ENCODE measurements around the gene ATP5MC2. TPM values are rescaled to one million over a fixed set of nuclear protein-coding genes. Genes with fewer than 3 reads are reported as not detected.

The ATP5MC2 gene
- total RNA-seq, 2 experiments from 2014 or later, result 226 to 241 TPM

DNA sequence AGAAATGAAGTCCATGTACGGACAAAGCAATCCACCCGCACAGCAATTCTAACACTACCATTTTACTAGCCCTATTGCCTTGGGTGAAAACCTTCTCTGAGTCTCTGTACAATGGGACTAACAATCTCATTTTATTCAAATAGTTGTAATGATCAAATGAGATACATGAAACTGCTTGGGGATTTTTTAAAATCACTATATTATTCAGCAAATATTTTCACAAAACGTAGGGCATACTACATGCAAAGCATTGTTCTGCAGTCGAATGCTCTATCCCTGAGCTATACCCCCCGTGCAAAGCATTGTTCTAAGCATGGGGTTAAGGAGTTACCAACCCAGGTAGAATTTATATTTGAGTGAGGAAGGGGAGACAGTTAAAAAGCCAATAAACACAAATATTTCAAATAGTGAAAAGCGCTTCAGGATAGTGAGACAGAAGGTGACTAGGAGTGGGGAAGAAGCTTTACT lies 49.1 kb downstream of the ATP5MC2 start:
- H3K27me3 Mint-ChIP-seq, result peaks cover 1% of the 10 kb centered on the region
- POLR2A ChIA-PET, result interaction anchor here (0.6 to 1.4 kb wide), 4 partner anchors 17 to 126 kb away, joined by 3 to 5 read pairs (median 4); partner anchors contain the start of genes ATP5MC2 and TARBP2
- peak overlapping the region; percentile 96 for H3K4me3 Mint-ChIP-seq
- DNase-seq, result no peak
- peak overlapping the region; percentile 88 for H3K27ac Mint-ChIP-seq
- H3K36me3 Mint-ChIP-seq, result no peaks in the 10 kb centered on the region
- peaks cover 20% of the 10 kb centered on the region for H3K4me1 Mint-ChIP-seq
- peaks cover under 1% of the 10 kb centered on the region for H3K9me3 Mint-ChIP-seq
- no peak for ATAC-seq (ENCODE audit: low read depth)

DNA sequence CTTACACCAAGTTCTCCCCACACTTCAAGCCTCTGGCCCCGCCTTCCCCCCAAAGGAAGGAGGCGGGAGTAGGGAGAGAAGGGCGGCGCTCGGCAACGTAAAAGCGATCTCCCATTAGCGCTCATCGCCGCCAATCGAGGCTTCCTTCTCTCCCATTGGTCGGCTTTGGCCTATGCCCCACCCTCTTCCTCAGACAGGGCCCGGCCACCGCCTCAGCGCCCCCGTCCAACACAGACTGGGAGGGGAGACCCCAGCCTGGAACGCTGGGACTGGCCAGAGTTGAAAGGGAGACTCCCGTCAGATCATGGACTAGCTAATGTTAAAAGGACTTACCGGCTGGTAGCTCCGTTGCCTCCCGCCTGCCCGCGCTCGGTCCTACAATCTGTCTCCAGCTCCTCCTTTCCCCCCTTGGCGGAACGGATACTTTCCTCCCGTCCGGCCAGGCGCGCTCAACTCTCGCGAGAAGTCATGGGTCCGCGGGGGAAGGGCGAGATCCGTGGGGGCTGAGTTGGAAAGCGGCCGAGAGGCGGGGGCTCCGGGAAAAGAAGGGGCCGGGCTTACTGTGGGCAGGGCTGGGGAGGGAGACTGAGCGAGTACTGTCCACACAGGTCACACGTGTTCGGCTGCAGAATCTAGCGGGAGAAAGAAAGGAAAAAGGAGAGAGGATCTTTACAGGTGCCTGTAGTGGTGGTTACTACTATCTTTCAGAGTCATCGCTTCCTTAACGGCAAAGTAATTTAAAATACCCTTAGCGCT lies 49.8 kb downstream of the ATP5MC2 start, which contains the start of gene ATF7:
TSS of gene ATF7 (minus strand) at position 437 of the 756 bp plus-strand sequence. CDS start 25,382 bp downstream, outside the sequence.
- POLR2A ChIA-PET, result interaction anchor here (0.6 to 1.8 kb wide), 4 partner anchors 14 to 125 kb away, joined by 3 to 5 read pairs (median 4); partner anchors contain the start of genes ATP5MC2 and TARBP2
- Mint-ChIP-seq H3K27me3 (no peaks in the 10 kb centered on the region), H3K36me3 (no peaks in the 10 kb centered on the region), H3K27ac (peak within 1 kb of the TSS; percentile 88), H3K4me3 (peak within 1 kb of the TSS; percentile 96), H3K9me3 (no peaks in the 10 kb centered on the region), H3K4me1 (peaks cover 20% of the 10 kb centered on the region)
- ATAC-seq (ENCODE audit: low read depth), result peak; percentile 97
- peak; percentile 99 for DNase-seq

GRCh38 chr12:53625373-53625945 lies 50.4 kb downstream of the ATP5MC2 start:
- peaks cover 20% of the 10 kb centered on the region for H3K4me1 Mint-ChIP-seq
- peaks cover 3% of the 10 kb centered on the region for H3K36me3 Mint-ChIP-seq
- peak overlapping the region; percentile 88 for H3K27ac Mint-ChIP-seq
- H3K27me3 Mint-ChIP-seq, result no peaks in the 10 kb centered on the region
- no peak for ATAC-seq (ENCODE audit: low read depth)
- POLR2A ChIA-PET, result interaction anchor here (0.6 to 1.8 kb wide), 3 partner anchors 14 to 82 kb away, joined by 3 to 5 read pairs (median 4); partner anchors contain the start of gene ATP5MC2
- H3K9me3 Mint-ChIP-seq, result no peaks in the 10 kb centered on the region
- H3K4me3 Mint-ChIP-seq, result peak overlapping the region; percentile 96
- DNase-seq, result no peak

GRCh38 chr12:53624956-53625355 lies 50.9 kb downstream of the ATP5MC2 start:
- Mint-ChIP-seq H3K4me3 (peak overlapping the region; percentile 96), H3K4me1 (peaks cover 20% of the 10 kb centered on the region)
- POLR2A ChIA-PET, result interaction anchor here (1.8 kb wide), 1 partner anchor 82 kb away, joined by 4 read pairs; no protein-coding TSS in a partner anchor

GRCh38 chr12:53624458-53624857 lies 51.4 kb downstream of the ATP5MC2 start:
- Mint-ChIP-seq H3K36me3 (peaks cover 3% of the 10 kb centered on the region), H3K27me3 (no peaks in the 10 kb centered on the region), H3K27ac (no peak overlapping the region), H3K9me3 (no peaks in the 10 kb centered on the region), H3K4me3 (peak overlapping the region; percentile 96), H3K4me1 (peaks cover 20% of the 10 kb centered on the region)
- no peak for ATAC-seq (ENCODE audit: low read depth)
- DNase-seq, result no peak
- POLR2A ChIA-PET, result interaction anchor here (1.7 to 1.8 kb wide), 2 partner anchors 51 to 81 kb away, joined by 4 to 6 read pairs; partner anchors contain the start of gene ATP5MC2

More at GRCh38 chr12:53624956-53625355, 50.9 kb downstream of the ATP5MC2 start:
- H3K27ac Mint-ChIP-seq, result peak overlapping the region; percentile 88
- H3K36me3 Mint-ChIP-seq, result peaks cover 3% of the 10 kb centered on the region
- no peaks in the 10 kb centered on the region for H3K9me3 Mint-ChIP-seq
- ATAC-seq (ENCODE audit: low read depth), result no peak
- DNase-seq, result no peak
- H3K27me3 Mint-ChIP-seq, result no peaks in the 10 kb centered on the region

GRCh38 chr12:53623548-53624385 lies 52.1 kb downstream of the ATP5MC2 start:
- no peaks in the 10 kb centered on the region for H3K9me3 Mint-ChIP-seq
- ATAC-seq (ENCODE audit: low read depth) (no peak), DNase-seq (no peak)
- peak overlapping the region; percentile 50 for H3K27ac Mint-ChIP-seq
- H3K4me1 Mint-ChIP-seq, result peaks cover 21% of the 10 kb centered on the region
- H3K27me3 Mint-ChIP-seq, result no peaks in the 10 kb centered on the region
- H3K4me3 Mint-ChIP-seq, result peak overlapping the region; percentile 96
- peaks cover 3% of the 10 kb centered on the region for H3K36me3 Mint-ChIP-seq
- POLR2A ChIA-PET, result interaction anchor here (1.7 to 1.8 kb wide), 2 partner anchors 52 to 80 kb away, joined by 4 to 6 read pairs; partner anchors contain the start of gene ATP5MC2

GRCh38 chr12:53622724-53623123 lies 53.2 kb downstream of the ATP5MC2 start:
- no peaks in the 10 kb centered on the region for H3K27me3 Mint-ChIP-seq
- no peaks in the 10 kb centered on the region for H3K9me3 Mint-ChIP-seq
- POLR2A ChIA-PET, result interaction anchor here (0.6 to 1.7 kb wide), 3 partner anchors 9 to 53 kb away, joined by 3 to 6 read pairs (median 3); partner anchors contain the start of gene ATP5MC2
- H3K36me3 Mint-ChIP-seq, result peaks cover 3% of the 10 kb centered on the region
- ATAC-seq (ENCODE audit: low read depth), result no peak
- H3K4me1 Mint-ChIP-seq, result peaks cover 31% of the 10 kb centered on the region
- H3K4me3 Mint-ChIP-seq, result no peak overlapping the region
- no peak for DNase-seq
- H3K27ac Mint-ChIP-seq, result no peak overlapping the region

DNA sequence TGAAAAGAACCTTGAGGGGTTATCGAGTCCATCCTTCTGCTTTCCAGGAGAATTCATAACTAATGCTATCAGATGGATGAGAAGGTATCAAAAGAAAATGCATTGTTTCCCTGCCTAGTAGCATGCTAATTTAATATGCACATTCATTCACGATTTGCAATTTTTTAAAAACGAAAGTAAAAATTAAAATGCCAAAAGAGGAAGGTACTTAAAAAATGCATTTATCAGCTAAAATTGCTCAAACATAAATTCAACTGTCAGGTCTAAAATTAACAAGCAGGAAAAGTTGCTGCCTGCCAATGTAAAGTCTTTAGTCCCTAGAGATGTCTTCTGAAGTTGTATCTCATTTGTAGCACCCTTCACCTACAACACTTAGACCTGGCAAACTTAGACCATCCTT lies 57.6 kb downstream of the ATP5MC2 start:
- H3K4me1 Mint-ChIP-seq, result peaks cover 17% of the 10 kb centered on the region

DNA sequence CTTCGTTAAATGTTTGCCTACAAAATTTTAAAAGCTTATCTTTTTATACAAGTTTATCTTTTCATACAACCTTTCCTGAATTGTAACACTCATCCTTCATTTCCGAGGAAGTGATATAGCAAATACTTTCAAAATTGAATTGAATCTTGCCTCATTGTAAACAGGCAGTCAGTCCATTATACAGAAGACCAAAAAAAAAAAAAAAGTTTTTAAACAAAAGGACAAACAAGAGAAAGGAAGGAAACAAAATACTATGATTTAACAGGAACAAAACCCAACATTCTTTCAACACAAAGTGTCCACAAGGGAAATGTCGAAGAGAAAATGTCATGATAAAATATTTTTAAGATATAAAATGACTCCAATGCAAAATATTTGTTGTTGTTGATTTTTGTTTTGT lies 58.2 kb downstream of the ATP5MC2 start:
- Mint-ChIP-seq H3K4me3 (peak overlapping the region; percentile 68), H3K36me3 (peaks cover 7% of the 10 kb centered on the region), H3K27ac (peak overlapping the region; percentile 67), H3K9me3 (no peaks in the 10 kb centered on the region), H3K4me1 (peaks cover 17% of the 10 kb centered on the region), H3K27me3 (no peaks in the 10 kb centered on the region)
- DNase-seq (no peak), ATAC-seq (ENCODE audit: low read depth) (no peak)
- POLR2A ChIA-PET, result interaction anchor here (1.9 kb wide), 1 partner anchor 58 kb away, joined by 4 read pairs; the partner anchor contains the start of gene ATP5MC2

More for the DNA sequence above, 57.6 kb downstream of the ATP5MC2 start:
- Mint-ChIP-seq H3K4me3 (peak overlapping the region; percentile 68), H3K36me3 (peaks cover 7% of the 10 kb centered on the region), H3K27ac (peak overlapping the region; percentile 67), H3K9me3 (no peaks in the 10 kb centered on the region), H3K27me3 (no peaks in the 10 kb centered on the region)
- POLR2A ChIA-PET, result interaction anchor here (0.6 to 1.9 kb wide), 3 partner anchors 9 to 134 kb away, joined by 4 read pairs; partner anchors contain the start of gene ATP5MC2
- ATAC-seq (ENCODE audit: low read depth) (no peak), DNase-seq (no peak)

GRCh38 chr12:53616950-53617349 lies 58.9 kb downstream of the ATP5MC2 start:
- Mint-ChIP-seq H3K27ac (no peak overlapping the region), H3K27me3 (no peaks in the 10 kb centered on the region), H3K9me3 (no peaks in the 10 kb centered on the region), H3K4me1 (peaks cover 17% of the 10 kb centered on the region), H3K4me3 (no peak overlapping the region), H3K36me3 (peaks cover 7% of the 10 kb centered on the region)
- no peak for DNase-seq
- POLR2A ChIA-PET, result interaction anchor here (0.7 to 1.9 kb wide), 2 partner anchors 59 kb away, joined by 3 to 4 read pairs; partner anchors contain the start of gene ATP5MC2
- no peak for ATAC-seq (ENCODE audit: low read depth)

Measured in activated naive CD8-positive, alpha-beta T cell treated with anti-CD3 and anti-CD28 coated beads, Interleukin-2, amount 10 ng/mL, durations not matched to agents 7 days and 5 days (primary cell).